TTC549 (cell line): ENCODE data around the gene SANBR.
"Not testable (repeated sequence)": the region's sequence is repeated elsewhere in the genome, so short reads cannot be mapped to it uniquely, and the experiment has no call there.

Experiments used
- FAIRE-seq: peaks from 2 replicates; lab custom pipeline; 2012; peaks lifted over from hg19 to GRCh38; lab: Jason Lieb, UNC

The SANBR gene

DNA sequence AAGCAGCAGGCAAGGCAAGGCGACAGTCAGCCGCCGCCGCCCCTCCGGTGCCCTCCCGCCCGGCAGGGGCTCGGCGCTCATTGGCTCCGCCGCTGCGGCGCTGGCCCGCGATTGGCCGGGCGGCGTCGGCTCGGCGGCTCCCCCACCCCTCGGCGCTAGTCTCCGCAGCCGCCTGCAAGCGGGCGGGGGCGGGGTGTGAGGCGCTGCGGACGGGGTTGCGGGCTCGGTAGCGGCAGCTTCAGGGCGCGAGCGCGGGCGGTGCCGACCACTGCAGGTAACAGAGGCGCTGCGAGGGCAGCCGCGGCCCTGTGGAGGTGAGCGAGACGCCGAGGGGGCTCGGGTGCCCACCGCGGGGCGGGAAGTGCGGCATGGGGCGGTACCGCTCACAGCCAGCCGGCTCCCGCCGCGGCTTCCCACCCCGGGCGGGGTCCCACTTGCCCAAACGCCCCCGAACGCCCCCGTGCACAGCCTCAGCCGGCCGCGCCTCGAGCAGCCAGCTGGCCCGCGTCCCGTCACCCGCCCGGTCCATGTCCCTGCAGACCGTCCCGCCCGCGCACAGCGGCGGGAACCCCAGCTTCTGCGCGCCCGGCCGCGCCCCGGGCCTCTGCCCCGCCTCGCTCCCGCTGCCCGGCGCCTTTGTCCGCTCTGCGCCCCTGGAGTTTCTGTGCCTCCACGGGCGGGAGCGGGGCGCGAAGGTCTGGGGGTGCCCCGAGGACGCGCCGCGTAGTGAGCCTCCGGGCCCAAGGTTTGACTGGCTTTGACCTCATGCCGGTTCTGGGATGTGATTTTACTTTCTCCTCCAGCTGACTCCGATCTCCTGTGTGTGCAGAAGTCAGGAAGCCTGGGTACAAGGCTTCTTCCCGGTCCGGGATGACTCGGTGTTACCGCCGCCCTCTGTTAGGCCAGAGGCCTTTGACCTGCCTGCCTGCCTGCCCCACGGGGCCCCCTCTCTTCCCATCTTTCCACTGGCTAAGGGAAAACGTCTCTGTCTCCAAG, at the start of gene SANBR:
Gene SANBR (plus strand): TSS at position 158 of the 996 bp plus-strand sequence. CDS start 4,480 bp downstream, outside the sequence.
- no peak for FAIRE-seq

DNA sequence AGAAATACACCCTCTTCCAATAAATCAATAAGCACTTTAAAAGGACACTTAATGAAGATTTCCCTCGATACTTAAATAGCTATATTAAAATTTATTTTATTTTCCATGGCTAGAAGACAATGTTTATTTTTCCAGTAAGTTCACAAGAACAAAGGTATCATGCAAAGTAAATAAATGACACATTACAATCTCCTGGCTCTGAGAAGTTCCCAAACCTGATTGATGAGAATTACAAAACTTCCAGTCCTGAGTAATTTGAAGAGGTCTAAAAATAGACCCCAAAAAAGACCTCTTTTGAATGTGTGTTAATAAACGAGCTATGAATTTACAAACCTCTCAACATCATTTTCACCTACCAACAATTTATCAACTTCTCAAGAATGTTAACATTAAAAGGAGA, 49.7 kb upstream of the SANBR start:
- no peak for FAIRE-seq

DNA sequence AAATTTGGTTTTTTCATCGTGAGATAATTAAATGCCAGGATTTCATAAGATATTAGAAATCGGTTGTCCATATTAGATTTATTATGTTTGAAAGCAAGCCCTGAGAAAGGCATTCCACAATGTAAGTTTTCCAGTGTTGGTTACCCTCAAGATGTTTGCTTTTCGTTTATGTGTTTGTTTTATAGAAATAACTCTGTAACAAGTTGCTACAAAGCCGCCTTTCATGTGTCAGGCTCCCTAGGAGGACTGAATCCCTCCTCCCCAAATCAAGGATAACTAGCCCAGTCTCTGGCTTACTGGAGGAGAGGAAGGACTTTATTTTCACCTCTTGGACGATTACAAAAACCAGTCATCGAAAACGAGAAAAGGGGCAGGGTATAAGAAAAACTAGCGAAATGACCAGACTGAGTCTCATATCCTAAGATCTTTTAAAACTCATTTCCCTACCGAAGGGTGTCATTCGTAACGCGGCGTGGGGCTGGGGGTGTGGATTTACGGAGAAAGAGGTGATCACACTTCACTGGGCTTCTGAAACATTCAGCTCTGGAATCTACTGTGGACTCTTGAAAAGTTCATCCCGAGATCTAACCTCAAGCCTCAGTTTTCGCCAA, 49.2 kb upstream of the SANBR start:
- no peak for FAIRE-seq

DNA sequence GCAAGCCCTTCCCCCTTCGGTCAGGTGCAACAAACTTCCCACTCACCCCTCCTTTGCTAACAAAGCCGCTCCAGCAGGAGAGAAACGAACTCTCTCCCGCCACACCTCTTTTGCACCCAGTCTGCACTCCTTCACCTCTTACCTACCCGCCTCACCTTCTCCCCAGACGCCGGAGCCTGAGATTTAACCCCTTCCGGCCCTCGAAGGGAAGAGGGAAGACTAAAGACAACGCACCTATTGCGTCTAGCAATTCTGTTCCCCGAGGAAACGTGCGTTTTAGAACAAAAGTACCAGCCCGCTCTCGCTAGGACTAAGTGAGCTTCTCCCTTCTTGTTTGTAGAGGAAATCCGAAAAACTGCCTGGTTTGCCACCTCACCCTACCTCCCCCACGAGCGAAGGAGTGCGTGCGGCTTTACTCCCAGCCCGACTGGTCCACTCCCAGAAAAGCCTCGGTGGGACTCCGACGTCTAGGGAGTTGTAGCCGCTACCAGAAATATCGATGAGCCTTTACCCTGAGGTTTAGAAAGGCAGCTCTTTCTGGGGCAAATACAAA, 48.6 kb upstream of the SANBR start:
- FAIRE-seq = no peak

DNA sequence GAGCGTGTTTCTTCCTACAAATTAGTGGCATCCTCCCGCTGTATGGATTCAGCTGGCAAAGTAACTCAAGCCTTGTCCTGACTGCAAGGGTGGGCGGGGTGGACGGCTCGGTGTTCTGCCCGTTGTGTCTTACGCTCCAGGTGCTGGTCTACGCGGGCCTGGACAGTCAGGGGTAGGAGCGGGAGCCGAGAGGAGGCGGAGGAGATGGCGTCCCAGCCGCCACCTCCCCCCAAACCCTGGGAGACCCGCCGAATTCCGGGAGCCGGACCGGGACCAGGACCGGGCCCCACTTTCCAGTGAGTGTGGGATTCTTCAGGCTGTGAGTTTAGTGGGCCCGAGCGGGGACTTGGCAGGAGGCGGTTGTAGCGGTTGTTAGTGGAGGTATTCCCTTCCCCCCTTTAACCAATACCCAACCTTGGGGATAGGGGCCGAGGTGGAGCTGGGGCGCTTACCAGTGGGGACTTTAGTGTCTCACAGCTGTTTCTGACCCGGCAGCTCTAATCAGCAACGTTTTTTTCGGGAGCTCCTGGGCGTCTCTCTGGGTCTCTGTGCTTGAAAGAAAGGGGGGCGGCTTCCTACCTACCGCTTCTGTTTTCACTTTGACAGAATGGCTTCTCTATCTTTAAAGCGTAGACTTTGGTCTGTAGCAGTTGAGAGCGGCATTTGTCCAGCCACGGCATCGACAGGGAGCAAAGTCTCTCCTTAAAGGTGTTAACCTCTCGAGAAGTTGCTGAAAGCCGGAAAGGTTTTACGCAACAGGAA, 47.9 kb upstream of the SANBR start, which contains the start of the genes PEX13 and PUS10:
Gene PEX13 (plus strand): TSS at position 165 of the 762 bp plus-strand sequence. CDS start 40 bp downstream, at position 205.
Gene PUS10 (minus strand): TSS at position 700 of the 762 bp plus-strand sequence. CDS start 6,365 bp downstream, outside the sequence.
- FAIRE-seq = no peak

DNA sequence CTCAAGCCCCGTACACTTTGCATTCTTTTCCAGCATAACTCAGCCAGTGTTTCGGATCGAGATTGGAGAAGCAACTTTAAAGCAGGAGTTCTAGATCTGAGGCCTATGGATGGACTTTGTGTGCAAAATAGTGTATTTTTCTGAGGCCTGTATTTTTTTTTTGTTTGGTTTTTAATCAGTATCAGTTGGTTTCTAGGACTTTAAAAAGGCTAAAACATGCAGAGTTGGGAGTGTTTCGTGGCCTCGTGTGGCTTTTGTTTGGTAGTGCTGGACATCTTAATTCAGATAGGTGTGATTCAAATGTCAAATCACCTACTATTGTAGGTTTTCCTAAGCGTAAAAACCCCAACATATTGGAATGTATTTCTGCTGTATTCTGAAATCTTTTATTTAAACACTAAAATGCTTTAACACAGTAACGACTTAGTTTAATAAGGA, 47.3 kb upstream of the SANBR start:
- no peak for FAIRE-seq

DNA sequence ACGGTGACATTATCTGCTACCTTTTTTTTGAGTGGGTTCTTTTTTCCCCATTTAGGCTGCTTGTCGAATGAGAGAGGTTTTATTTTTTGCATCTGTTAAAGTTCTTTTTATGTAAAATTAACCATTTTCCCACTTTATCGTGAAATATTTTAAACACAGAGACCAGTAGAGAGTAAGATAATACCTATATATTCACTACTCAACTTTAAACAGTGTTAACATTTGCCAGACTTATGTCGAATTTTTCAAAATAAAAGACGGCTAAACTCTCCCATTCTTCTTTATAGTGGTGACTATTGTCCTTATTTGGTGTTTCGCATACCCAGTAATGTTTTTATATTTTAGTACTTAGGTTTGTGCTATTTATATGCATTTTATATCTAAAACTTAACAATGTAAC, 46.9 kb upstream of the SANBR start:
- peak; percentile 3 for FAIRE-seq

DNA sequence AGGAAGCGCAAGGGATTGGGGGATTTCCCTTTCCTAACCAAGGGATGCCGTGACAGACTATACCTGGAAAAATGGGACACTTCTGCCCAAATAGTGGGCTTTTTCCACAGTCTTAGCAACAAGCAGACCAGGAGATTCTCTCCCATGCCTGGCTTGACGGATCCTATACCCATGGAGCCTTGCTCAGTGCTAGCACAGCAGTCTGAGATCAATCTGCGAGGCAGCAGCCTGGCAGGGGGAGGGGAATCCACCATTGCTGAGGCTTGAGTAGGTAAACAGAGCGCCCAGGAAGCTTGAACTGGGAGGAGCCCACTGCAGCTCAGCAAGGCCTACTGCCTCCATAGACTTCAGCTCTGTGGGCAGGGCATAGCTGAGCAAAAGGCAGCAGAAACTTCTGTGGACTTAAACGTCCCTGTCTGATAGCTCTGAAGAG, 44.4 kb upstream of the SANBR start:
- FAIRE-seq = no peak

DNA sequence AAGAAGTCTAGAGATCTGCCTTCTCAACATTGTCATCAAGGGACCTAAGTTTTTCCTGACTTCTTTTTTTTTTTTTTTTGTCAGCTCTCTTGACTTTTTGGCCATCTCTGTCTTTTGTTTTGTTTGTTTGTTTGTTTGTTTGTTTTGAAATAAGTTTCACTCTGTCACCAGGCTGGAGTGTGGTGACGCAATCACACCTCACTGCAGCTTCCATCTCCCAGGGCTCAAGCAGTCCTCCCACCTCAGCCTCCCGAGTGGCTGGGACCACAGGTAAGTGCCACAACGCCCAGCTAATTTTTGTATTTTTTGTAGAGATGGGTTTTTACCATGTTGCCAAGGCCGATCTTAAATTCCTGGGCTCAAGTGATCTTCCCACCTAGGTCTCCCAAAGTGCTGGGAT, 42.0 kb upstream of the SANBR start:
- FAIRE-seq = no peak

DNA sequence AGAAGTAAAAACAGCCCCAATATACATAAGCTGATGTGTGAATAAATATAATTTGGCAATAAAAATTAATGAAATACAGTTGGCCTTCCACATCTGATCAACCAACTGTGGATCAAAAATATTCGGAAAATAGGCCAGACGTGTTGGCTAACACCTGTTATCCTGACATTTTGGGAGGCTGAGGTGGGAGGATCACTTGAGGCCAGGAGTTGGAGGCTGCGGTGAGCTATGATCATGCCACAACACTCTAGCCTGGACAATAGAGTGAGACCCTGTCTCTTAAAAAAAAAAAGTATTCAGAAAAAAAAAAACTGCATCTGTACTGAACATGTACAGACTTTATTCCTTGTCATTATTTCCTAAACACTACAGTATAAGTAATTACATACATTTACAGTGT, 36.1 kb upstream of the SANBR start:
- FAIRE-seq = no peak

DNA sequence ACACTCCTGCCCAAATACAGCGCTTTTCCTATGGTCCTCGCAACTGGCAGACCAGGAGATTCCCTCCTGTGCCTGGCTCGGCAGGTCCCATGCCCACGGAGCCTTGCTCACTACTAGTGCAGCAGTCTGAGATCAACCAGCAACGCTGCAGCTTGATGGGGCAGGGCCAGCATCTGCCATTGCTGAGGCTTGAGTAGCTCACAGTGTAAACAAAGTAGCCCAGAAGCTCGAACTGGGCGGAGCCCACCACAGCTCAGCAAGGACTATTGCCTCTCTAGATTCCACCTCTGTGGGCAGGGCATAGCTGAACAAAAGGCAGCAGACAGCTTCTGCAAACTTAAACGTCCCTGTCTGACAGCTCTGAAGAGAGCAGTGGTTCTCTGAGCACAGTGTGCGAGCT, 31.1 kb upstream of the SANBR start:
- not testable (repeated sequence) for FAIRE-seq

DNA sequence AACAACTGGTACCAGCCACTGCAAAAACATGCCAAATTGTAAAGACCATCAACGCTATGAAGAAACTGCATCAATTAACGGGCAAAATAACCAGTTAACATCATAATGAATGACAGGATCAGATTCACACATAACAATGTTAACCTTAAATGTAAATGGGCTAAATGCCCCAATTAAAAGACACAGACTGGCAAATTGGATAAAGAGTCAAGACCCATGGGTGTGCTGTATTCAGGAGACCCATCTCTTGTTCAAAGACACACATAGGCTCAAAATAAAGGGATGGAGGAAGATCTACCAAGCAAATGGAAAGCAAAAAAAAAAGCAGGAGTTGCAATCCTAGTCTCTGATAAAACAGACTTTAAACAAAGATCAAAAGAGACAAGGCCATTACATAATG, 29.0 kb upstream of the SANBR start:
- not testable (repeated sequence) for FAIRE-seq

DNA sequence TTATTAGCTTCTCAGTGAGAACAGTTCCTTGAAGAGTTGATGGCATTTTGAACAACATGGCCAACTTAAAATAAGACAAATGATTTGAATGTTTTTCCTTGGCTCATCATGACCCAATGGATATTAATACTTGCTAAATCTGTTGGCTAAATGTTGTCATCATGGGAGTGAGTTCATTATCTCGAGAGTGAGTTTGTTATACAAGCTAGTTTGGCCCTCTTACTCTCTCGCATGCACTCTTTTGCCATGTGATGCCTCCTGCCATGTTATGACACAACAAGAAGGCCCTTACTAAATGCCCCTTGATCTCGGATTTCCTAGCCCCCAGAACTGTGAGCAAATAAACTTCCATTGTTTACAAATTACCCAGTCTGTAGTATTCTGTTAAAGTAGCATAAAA, 22.9 kb upstream of the SANBR start:
- no peak for FAIRE-seq

DNA sequence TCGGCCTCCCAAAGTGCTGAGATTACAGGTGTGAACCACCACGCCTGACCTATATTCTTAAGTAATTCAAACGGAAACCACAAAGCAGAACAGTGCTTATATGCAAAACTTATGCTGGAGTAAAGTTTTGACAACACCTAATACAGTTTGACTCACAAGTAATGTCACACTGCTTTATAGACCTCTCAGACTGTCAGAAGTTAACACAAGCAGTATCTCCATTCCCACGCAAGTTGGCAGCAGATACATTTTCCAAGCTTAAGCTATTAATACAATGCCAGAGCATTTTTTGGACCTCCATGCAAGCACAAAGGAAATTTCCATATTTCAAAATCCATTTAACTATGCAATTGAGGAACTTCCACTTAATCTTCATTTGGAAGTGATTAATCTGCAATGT, 21.0 kb upstream of the SANBR start:
- no peak for FAIRE-seq

DNA sequence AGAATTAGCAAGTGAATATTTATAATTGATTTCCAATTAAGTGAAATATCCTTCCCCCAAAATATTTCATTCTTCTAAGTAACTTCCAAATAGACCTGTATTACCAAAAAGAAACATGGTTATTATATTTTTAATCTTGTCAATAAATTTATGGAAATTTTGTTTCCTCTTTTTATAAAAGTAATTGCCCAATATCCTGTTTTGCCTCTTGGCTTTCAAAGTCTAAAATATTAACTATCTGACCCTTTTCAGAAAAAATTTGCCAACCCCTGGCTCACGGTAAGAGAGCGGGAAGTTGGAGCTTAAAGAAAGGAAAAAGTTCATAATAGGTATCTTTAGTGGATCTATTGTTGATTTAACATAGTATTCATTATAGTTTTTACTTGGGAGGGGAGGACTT, 20.4 kb upstream of the SANBR start:
- FAIRE-seq = peak; percentile 46

DNA sequence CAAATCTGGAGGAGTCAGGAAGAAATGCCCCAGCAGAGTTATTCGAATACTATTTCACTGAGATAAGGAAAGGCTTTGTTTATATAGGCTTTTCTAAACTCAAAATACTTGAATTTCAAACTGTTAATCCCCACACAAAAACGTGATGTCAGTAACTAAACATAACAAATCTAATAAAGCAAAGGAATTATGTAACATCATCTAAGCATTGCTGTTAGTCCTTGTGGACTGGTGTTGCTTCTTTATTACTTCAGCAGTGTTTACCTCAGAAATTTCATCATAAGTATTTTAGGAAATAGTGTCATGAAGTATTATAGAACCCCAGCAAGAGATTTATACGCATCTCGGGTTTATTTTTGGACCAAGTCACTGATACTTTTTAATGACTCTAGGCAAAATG, 19.7 kb upstream of the SANBR start:
- FAIRE-seq = no peak

DNA sequence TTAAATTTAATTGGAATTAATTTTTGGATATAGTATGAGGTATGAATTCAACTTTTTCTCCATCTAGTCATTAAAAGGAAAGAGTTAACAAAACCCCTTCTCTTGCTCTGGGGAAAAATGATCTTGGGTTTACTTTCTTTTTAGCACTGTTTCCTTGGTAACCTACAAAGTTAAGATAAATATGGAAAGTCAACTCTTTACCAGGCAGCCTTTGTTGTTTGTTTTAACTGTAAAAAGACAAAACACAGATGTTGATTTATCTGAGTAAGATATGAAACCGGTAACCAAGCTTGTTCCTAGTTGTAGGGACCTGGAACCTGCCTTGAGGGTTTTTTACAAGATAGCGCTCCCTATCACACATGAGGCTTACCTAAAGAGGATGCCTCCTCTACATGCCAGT, 10.1 kb upstream of the SANBR start:
- FAIRE-seq = no peak

DNA sequence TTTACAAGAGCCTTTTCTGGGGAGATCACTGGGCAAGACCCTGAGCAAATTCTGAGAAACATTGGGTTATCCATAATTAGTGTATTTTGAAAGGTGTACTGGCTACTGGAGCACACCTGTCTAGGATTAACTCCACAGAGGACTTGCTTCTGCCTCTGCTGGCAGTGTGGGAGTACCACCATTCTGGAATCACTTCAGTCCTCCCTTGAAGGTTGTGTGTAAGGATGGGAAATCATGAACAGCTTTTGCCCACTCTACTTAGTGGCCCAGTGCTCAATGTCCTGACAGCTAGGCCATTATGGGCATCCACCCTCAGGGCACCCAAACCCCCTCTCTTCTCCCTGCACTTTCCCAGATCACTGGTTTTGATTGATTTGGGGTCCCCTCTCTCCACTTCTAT, 8.1 kb upstream of the SANBR start:
- FAIRE-seq = no peak

DNA sequence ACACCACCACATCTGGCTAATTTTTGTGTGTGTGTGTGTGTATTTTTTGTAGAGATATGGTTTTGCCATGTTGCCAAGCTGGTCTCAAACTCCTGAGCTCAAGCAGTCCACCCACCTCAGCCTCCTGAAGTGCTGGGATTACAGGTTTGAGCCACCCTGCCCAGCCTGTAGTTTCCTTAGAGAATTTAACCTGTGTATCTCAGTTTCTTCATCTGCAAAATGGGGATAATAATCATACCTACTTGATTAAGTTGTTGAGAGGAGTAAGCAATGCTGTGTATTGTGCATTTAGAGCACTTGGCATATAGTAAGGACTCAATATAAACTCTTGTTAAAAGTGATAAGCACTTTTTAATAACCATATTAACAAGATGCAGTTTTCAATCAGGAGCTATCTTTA, 6.3 kb upstream of the SANBR start:
- FAIRE-seq = no peak

DNA sequence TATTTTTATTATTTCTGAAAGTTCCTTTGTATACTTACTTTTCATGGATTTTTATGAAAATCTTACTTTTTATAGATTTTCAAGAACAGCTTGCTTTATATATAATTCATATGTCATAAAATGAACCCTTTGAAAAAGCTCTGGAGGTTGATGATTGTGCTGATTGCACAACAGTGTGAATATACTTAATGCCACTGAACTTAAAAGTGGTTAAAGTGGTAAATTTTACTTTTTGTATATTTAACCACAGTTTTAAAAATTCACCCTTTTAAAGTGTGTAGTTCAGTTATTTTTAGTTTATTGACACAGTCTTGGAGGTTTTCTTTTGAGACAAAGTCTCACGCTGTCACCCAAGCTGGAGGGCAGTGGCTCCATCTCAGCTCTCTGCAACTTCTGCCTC, 8.4 kb downstream of the SANBR start:
- FAIRE-seq = no peak

DNA sequence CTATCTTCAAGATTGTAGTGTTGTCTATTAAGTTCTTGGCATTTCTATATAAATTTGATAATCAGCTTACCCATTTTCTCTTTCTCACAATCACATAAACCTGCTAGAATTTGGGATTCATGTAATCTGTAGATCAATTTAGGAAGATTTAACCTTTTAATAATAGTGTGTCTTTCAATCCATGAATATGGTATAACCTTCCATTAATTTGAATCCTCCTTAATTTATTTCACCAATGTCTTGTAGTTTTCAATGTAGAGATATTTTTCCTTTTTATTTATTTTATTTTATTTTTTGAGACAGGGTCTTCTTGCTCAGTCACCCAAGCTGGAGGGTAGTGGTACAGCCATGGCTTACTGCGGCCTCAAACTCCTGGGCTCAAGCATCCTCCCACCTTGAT, 20.2 kb downstream of the SANBR start:
- no peak for FAIRE-seq

DNA sequence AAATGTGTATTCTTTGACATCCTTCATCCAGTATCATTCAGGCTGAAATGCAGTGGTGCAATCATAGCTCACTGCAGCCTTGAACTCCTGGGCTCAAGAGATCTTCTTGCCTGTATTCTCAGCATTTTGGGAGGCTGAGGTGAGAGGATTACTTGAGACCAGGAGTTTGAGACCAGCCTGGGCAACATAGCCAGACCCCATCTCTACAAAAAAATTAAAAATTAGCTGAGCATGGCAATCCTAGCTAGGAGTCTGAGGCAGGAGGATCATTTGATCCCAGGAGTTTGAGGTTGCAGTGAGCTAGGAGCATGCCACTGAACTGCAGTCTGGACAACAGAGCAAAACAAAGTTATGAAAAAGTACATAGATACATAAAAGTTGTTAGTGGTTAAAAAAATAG, 24.1 kb downstream of the SANBR start:
- FAIRE-seq = no peak
